Trophoblast cell (in vitro differentiated cells and primary cell): Measurements from ENCODE around the gene DNAI1.

Experiments used
- DNase-seq, 2 donors: peaks; one replicate each; pipeline ENCODE4 v3.0.0-alpha.2; 2016
- H2AFZ ChIP-seq: 2 replicates; pipeline ENCODE4 v1.6.1; 2013; ENCODE audit warnings: low read length, moderate library complexity, mild to moderate bottlenecking; ENCODE audit not compliant: insufficient read depth, poor library complexity
- H2AK5ac ChIP-seq: 2 replicates; pipeline ENCODE4 v1.6.1; 2013; ENCODE audit warnings: mild to moderate bottlenecking, low read length
- H2BK120ac ChIP-seq: 2 replicates; pipeline ENCODE4 v1.6.1; 2013; ENCODE audit warnings: low read length, mild to moderate bottlenecking, moderate library complexity; ENCODE audit not compliant: insufficient read depth, poor library complexity
- H2BK12ac ChIP-seq: 2 replicates; pipeline ENCODE4 v1.6.1; 2013; ENCODE audit warnings: mild to moderate bottlenecking, low read length, moderate library complexity
- H2BK5ac ChIP-seq: 2 replicates; pipeline ENCODE4 v1.6.1; 2013; ENCODE audit warnings: low read length, low read depth, moderate library complexity, mild to moderate bottlenecking; ENCODE audit not compliant: poor library complexity
- H3K14ac ChIP-seq: 2 replicates; pipeline ENCODE4 v1.6.1; 2013; ENCODE audit warnings: mild to moderate bottlenecking, low read length
- H3K18ac ChIP-seq: 2 replicates; pipeline ENCODE4 v1.6.1; 2013; ENCODE audit warnings: mild to moderate bottlenecking, low read length
- H3K23ac ChIP-seq: 2 replicates; pipeline ENCODE4 v1.6.1; 2013; ENCODE audit warnings: low read length
- H3K27ac ChIP-seq: 2 replicates; pipeline ENCODE4 v1.5.1; 2013; ENCODE audit warnings: low read depth, mild to moderate bottlenecking, inconsistent platforms, low read length, moderate library complexity
- H3K27me3 ChIP-seq: 2 replicates; pipeline ENCODE4 v1.6.1; 2013; ENCODE audit warnings: inconsistent platforms, mild to moderate bottlenecking, low read length, moderate library complexity; ENCODE audit not compliant: insufficient read depth
- H3K36me3 ChIP-seq, 2 experiments: 1 replicate in 1 of 2; 2 replicates in 1 of 2; pipeline ENCODE4 v1.6.1; 2013; ENCODE audit warnings: low read length in 2 of 2, mild to moderate bottlenecking in 2 of 2, moderate library complexity in 1 of 2; ENCODE audit not compliant: insufficient read depth in 2 of 2, control insufficient read depth in 1 of 2
- H3K4ac ChIP-seq: 2 replicates; pipeline ENCODE4 v1.6.1; 2013; ENCODE audit warnings: low read depth, mild to moderate bottlenecking, low read length, moderate library complexity
- H3K4me1 ChIP-seq, 2 experiments: 1 replicate in 1 of 2; 2 replicates in 1 of 2; pipeline ENCODE4 v1.6.1; 2013; ENCODE audit warnings: low read length in 2 of 2, mild to moderate bottlenecking in 2 of 2, moderate library complexity in 1 of 2; ENCODE audit not compliant: insufficient read depth in 2 of 2, control insufficient read depth in 1 of 2
- H3K4me2 ChIP-seq: 2 replicates; pipeline ENCODE4 v1.6.1; 2013; ENCODE audit warnings: inconsistent platforms, mild to moderate bottlenecking, low read length, moderate library complexity
- H3K4me3 ChIP-seq: 2 replicates; pipeline ENCODE4 v1.5.1; 2013; ENCODE audit warnings: mild to moderate bottlenecking, low read depth, low read length, inconsistent platforms
- H3K79me1 ChIP-seq: one replicate; pipeline ENCODE4 v1.6.1; 2013; ENCODE audit warnings: low read length
- H3K79me2 ChIP-seq: 2 replicates; pipeline ENCODE4 v1.6.1; 2013; ENCODE audit warnings: low read length, mild to moderate bottlenecking; ENCODE audit not compliant: control insufficient read depth, insufficient read depth, poor library complexity
- H3K9ac ChIP-seq: 2 replicates; pipeline ENCODE4 v1.6.1; 2013; ENCODE audit warnings: mild to moderate bottlenecking, low read length
- H3K9me3 ChIP-seq: 2 replicates; pipeline ENCODE4 v1.6.1; 2013; ENCODE audit warnings: low read depth, mild to moderate bottlenecking, control low read depth, inconsistent platforms, low read length; ENCODE audit not compliant: insufficient read depth
- H4K12ac ChIP-seq: 2 replicates; pipeline ENCODE4 v1.6.1; 2013; ENCODE audit warnings: low read depth, mild to moderate bottlenecking, low read length, moderate library complexity
- H4K8ac ChIP-seq: 2 replicates; pipeline ENCODE4 v1.6.1; 2013; ENCODE audit warnings: low read depth, mild to moderate bottlenecking, low read length, moderate library complexity
- H4K91ac ChIP-seq: one replicate; pipeline ENCODE4 v1.6.1; 2013; ENCODE audit warnings: low read depth, mild to moderate bottlenecking, low read length, moderate library complexity
- WGBS: extraction: QIAGEN DNeasy Blood & Tissue Kit; methylation state at CpG from one replicate; pipeline ENCODE4 v1.1.7; 2013; ENCODE audit warnings: missing lambda C conversion rate; ENCODE audit not compliant: insufficient read length, insufficient coverage; ENCODE audit errors: extremely low coverage; 5-methylcytosine and 5-hydroxymethylcytosine counted together

The DNAI1 gene

GRCh38 chr9:34417734-34418133 is 40.9 kb upstream of the DNAI1 start:
- H3K79me1 ChIP-seq: no peaks in the 10 kb centered on the region
- H3K14ac ChIP-seq: no peak overlapping the region
- no peaks in the 10 kb centered on the region for H3K79me2 ChIP-seq
- H3K36me3 ChIP-seq: peaks cover 2 to 5% of the 10 kb centered on the region in 2 experiments
- H3K27ac ChIP-seq: no peak overlapping the region
- no peak overlapping the region for H2BK120ac ChIP-seq
- no peak overlapping the region for H2BK12ac ChIP-seq
- no peak overlapping the region for H3K4me3 ChIP-seq
- DNase-seq: no peak
- H3K27me3 ChIP-seq: no peaks in the 10 kb centered on the region
- H3K23ac ChIP-seq: no peak overlapping the region
- H4K91ac ChIP-seq: no peak overlapping the region
- no peak overlapping the region for H2AFZ ChIP-seq
- H3K4me2 ChIP-seq: no peak overlapping the region
- H3K9me3 ChIP-seq: no peaks in the 10 kb centered on the region
- no CpG with 5 or more reads among the region's 3 CpGs for WGBS
- no peak overlapping the region for H2AK5ac ChIP-seq
- H4K8ac ChIP-seq: no peak overlapping the region
- H4K12ac ChIP-seq: no peak overlapping the region
- H2BK5ac ChIP-seq: no peak overlapping the region
- H3K18ac ChIP-seq: no peak overlapping the region
- peak overlapping the region; percentile 17 for H3K9ac ChIP-seq
- H3K4me1 ChIP-seq: no peaks in the 10 kb centered on the region
- no peak overlapping the region for H3K4ac ChIP-seq

GRCh38 chr9:34419716-34420504 is 38.7 kb upstream of the DNAI1 start:
- H2AK5ac ChIP-seq: no peak overlapping the region

GRCh38 chr9:34426347-34427074 is 32.1 kb upstream of the DNAI1 start:
- peak in 1 of 2 donors; percentile 8 for DNase-seq
- Histone ChIP-seq H3K4me3 (no peak overlapping the region), H4K91ac (no peak overlapping the region), H4K12ac (no peak overlapping the region), H2AFZ (no peak overlapping the region), H3K9ac (no peak overlapping the region), H4K8ac (no peak overlapping the region), H3K79me2 (no peaks in the 10 kb centered on the region), H3K27me3 (no peaks in the 10 kb centered on the region), H2BK12ac (no peak overlapping the region), H2BK120ac (no peak overlapping the region), H3K18ac (no peak overlapping the region), H3K79me1 (no peaks in the 10 kb centered on the region), H3K4me1 (peaks cover 0 to 2% of the 10 kb centered on the region in 2 experiments), H3K36me3 (peaks cover 2% of the 10 kb centered on the region in 2 experiments), H3K14ac (no peak overlapping the region), H3K9me3 (no peaks in the 10 kb centered on the region), H2AK5ac (no peak overlapping the region), H2BK5ac (no peak overlapping the region), H3K23ac (peak overlapping the region; percentile 48), H3K4me2 (peak overlapping the region; percentile 23), H3K27ac (no peak overlapping the region), H3K4ac (no peak overlapping the region)
- WGBS: no CpG with 5 or more reads among the region's 5 CpGs

More at GRCh38 chr9:34419716-34420504, 38.7 kb upstream of the DNAI1 start:
- Histone ChIP-seq H3K27me3 (no peaks in the 10 kb centered on the region), H2BK12ac (no peak overlapping the region), H2BK120ac (no peak overlapping the region), H3K9ac (no peak overlapping the region), H3K4me1 (no peaks in the 10 kb centered on the region), H4K12ac (no peak overlapping the region), H2AFZ (no peak overlapping the region), H3K14ac (no peak overlapping the region), H4K91ac (no peak overlapping the region), H3K79me2 (no peaks in the 10 kb centered on the region), H3K23ac (no peak overlapping the region), H3K18ac (no peak overlapping the region), H3K79me1 (no peaks in the 10 kb centered on the region), H3K36me3 (peaks cover 2 to 5% of the 10 kb centered on the region in 2 experiments), H3K4me2 (no peak overlapping the region), H3K4me3 (no peak overlapping the region), H4K8ac (no peak overlapping the region), H3K9me3 (no peaks in the 10 kb centered on the region), H3K27ac (no peak overlapping the region), H2BK5ac (no peak overlapping the region), H3K4ac (no peak overlapping the region)
- no CpG with 5 or more reads among the region's 4 CpGs for WGBS
- DNase-seq: no peak

- Histone ChIP-seq H4K91ac (no peak overlapping the region), H3K4me2 (no peak overlapping the region), H4K8ac (no peak overlapping the region), H3K36me3 (peaks cover 0 to 2% of the 10 kb centered on the region in 2 experiments), H3K79me2 (no peaks in the 10 kb centered on the region), H2BK120ac (no peak overlapping the region), H3K27me3 (no peaks in the 10 kb centered on the region), H3K27ac (no peak overlapping the region), H3K9ac (no peak overlapping the region), H3K79me1 (no peaks in the 10 kb centered on the region), H2AFZ (no peak overlapping the region), H3K9me3 (no peaks in the 10 kb centered on the region), H2AK5ac (no peak overlapping the region), H2BK5ac (no peak overlapping the region), H3K18ac (no peak overlapping the region), H3K4me3 (no peak overlapping the region), H3K4ac (no peak overlapping the region), H3K23ac (no peak overlapping the region), H3K14ac (no peak overlapping the region), H2BK12ac (no peak overlapping the region), H4K12ac (no peak overlapping the region), H3K4me1 (peaks cover 0 to 2% of the 10 kb centered on the region in 2 experiments)
- no CpG with 5 or more reads among the region's 2 CpGs for WGBS
- DNase-seq: no peak
These were observed 30.2 kb upstream of the DNAI1 start for GRCh38 chr9:34428325-34428958.
